Daoy (cell line): ENCODE data around the gene GP9. TPM values are rescaled to one million over a fixed set of nuclear protein-coding genes. Genes with fewer than 3 reads are reported as not detected.
"Not testable (repeated sequence)": the region's sequence is repeated elsewhere in the genome, so short reads cannot be mapped to it uniquely, and the experiment has no call there.

ENCODE experiments used
- DNase-seq: peaks from one replicate; pipeline ENCODE4 v3.0.0-alpha.2; 2015; ENCODE audit warnings: low read depth
- total RNA-seq: library from RNA; depleted of rRNA; stranded (reverse); fragments of >200 nt; shearing (Covaris generic); gene quantifications from 2 replicates; pipeline ENCODE4 v1.2.3, GENCODE V29; 2014; rRNA removed

GP9 gene
- total RNA-seq, 1 experiment from 2014 or later = not detected

DNA sequence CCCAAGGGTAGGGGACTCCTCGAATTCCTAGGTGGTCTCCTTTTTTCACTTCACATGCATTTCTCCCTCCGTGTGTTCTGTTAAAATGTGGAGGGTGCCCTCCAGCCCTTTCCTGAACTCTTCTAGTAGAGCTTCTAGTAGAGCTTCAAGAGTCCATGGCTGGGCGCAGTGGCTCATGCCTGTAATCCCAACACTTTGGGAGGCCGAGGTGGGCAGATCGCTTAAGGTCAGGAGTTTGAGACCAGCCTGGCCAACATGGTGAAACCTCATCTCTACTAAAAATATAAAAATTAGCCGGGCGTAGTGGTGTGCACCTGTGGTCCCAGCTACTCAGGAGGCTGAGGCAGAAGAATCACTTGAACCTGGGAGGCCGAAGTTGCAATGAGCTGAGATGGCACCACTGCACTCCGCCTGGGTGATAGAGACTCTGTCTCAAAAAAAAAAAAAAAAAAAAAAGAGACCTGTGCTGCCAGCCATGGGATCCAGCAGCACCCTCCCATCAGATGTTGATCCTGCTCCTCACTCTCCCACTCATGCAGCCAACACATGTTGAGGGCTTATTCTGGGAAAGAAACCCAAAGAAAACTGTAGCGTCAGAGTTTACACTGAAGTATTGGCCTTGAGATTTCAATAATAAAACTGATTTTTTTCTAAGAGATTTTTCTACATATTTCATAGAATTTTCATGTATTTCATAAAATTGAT is 50.6 kb downstream of the GP9 start:
- DNase-seq = not testable (repeated sequence)

Other genes starting within 250 kb of the GP9 start
- gene ACAD9, start 181.2 kb upstream of the GP9 start, total RNA-seq = 28.1 and 34.7 TPM in 2 replicates
- gene CFAP92, start 66.7 kb upstream of the GP9 start, total RNA-seq = 1.0 TPM in 1 of 2 replicates, not detected in the other
- not detected in 2 replicates for gene EFCC1, start 59.5 kb upstream of the GP9 start, total RNA-seq
- gene RAB43, start 61.0 kb downstream of the GP9 start, total RNA-seq = 11.0 and 16.6 TPM in 2 replicates
- 65.7 and 91.0 TPM in 2 replicates for gene ISY1, start 100.3 kb downstream of the GP9 start, total RNA-seq
- 520 and 547 TPM in 2 replicates for gene CNBP, start 123.1 kb downstream of the GP9 start, total RNA-seq
- 215 and 218 TPM in 2 replicates for gene COPG1, start 188.8 kb downstream of the GP9 start, total RNA-seq
- 30.0 and 35.8 TPM in 2 replicates for gene HMCES, start 218.1 kb downstream of the GP9 start, total RNA-seq